Non-pigmented ciliary epithelial cell (primary cell): ENCODE data around the gene HADHB.
"Not testable (repeated sequence)": the region's sequence is repeated elsewhere in the genome, so short reads cannot be mapped to it uniquely, and the experiment has no call there.

Experiments
- DNase-seq: peaks from one replicate; pipeline ENCODE4 v3.0.0-alpha.2; 2010; ENCODE audit warnings: low read depth

The HADHB gene

DNA sequence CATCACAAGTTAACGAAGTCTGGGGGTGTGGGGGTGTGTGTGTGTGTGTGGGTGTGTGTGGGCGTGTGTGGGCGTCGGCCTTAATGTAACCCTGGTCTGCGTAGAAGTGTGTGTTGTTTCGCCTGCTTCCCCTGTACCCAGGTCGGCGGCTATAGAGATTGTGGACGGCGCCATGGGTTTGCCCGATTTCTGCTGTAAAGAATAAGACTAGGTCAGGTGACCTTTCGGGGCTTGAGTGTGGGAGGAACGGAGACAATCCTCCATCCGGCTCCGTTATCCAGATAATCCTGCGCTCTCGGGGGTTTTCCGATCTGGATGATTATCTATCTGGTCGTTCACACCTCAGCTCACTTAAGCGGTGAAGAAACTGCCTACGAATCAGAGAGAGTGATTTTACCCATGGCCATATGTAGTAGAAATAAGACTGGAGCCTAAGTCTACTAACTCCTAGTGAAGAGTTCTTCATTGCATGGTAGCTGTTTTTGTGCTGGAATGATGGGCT is 543 bp downstream of the HADHB start:
- no peak for DNase-seq

DNA sequence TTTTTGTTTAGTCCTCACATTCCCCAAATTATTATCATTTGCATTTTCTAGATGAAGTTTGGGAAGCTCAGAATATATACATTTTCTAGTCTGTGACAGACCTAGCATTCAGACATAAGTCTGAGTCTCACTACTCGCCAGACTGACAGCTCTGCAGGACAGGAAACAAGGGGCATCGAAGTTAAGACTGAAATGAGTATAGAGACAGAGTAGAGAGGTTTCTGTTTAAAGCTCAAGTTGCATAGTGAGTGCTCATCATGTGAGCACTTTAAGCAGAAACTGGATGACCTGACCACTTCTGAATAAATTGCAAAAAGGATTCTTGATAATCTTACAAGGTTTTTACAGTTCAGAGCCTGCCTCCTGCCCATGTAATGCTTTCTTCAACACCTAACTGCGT is 1.1 kb downstream of the HADHB start:
- DNase-seq, result no peak

DNA sequence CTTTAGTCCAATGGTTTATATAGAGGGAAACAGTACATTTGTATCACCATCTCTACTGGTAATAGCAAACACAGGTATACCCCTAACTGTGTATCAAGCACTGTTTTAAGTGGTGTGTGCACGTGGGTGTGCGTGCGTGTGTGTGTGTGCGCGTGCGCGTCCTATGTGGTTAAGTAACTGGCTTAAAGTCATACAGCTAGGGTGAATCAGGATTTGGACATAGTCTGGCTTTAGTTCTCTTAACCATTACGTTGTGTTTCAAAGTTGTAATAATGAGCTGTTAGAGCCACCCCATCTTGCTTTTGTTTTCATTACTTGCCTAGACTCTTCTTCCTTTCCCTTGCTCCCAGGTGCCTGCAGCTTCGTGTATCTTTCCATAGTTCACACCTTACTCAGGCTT is 2.1 kb downstream of the HADHB start:
- DNase-seq, result no peak

DNA sequence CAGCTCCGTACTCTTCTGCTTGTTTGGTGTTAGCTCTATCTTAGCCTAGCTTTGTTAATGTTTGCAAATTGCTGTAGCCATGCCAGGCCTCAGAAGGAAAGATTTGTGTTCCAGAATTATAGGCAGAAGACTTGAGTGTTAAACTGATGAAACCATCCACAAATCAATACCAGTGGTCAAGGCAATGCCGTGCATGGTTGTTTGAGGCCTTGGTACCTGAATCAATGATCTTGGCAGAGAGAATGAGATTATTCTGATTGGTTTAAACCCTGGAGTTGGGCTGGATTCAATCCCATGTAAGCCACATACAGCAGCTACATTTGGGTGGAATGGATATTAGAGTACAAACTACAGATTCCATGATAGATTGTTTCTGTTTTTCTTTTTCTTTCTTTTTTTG is 4.9 kb downstream of the HADHB start:
- DNase-seq, result no peak

DNA sequence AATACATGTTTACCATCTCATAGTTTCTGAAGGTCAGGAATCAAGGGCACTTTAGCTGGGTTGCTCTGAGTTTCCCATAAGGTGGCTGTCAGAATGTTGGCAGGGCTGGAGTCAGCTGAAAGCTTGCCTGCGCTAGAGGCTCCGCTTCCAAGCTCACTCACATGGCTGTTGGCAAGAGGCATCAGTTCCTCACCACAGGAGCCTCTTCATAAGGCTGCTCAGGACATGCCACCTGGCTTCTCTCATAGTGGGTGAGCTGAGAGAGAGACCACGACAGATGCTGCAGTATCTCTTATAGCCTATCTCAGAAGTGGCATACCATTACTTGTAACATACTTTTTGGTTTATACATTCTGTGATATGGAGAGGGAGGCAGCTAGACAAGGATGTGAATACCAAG is 7.2 kb downstream of the HADHB start:
- no peak for DNase-seq

DNA sequence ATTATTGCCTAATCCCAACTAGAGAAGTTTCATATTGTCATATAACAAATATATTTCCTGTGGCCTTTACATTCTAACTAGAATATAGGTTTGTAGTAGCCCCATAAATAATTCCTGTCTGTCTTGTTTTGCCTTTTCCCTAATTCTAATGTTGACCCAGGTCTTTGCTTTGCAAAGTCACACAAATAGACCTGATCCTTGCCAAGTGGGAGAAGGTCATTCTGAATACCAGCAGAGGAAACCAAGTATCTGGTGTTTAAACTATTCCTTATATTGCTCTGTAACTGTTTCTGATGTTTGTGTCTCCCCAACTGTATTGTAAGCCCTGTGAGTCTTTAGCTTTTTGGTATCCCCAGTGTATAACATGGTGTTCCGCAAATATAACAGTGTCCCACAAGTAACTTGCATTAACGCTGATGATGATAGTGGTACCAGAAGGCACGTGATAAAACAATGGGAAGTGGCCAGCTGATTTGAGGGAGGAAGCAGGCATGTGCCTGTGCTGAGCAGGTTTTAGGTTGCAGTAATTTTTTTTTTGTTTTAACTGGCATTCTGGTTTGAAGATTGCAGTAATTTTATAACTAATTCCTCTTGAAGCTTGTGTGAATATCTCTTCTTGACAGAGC is 11.1 kb downstream of the HADHB start:
- no peak for DNase-seq

DNA sequence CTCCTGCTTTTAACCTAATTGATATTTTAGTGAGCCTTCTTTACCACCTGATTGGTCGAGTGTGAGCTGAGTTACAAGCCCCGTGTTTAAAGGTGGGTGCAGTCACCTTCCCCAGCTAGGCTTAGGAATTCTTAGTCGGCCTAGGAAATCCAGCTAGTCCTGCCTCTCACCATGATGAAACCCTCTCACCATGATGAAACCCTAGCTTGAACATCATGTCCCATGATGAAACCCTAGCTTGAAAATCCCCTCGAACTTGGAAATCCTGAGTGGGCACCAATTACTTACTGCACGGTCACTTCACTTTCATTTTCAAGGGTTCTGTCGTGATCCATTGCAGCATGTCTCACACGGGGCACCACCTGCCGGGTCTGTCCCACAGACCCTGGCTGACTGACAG is 14.1 kb downstream of the HADHB start:
- DNase-seq, result not testable (repeated sequence)

DNA sequence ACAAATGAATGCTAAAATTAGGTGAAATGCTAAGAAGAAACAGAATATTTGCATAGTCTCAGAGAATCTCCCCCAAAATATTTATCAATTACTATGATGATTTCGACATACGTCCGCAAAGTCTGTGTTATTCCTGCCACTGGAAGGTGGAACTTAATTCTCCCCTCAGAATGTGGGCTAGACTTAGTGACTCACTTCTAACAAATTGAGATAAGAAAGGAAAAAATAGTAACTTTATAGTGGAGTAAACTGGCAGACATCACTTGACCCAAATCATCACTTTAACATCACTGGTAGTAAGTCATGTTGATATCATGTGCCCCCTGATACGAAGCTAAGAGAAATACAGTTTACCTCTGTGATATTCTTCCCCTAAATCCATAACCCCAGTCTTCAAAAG is 23.5 kb downstream of the HADHB start:
- DNase-seq, result no peak

DNA sequence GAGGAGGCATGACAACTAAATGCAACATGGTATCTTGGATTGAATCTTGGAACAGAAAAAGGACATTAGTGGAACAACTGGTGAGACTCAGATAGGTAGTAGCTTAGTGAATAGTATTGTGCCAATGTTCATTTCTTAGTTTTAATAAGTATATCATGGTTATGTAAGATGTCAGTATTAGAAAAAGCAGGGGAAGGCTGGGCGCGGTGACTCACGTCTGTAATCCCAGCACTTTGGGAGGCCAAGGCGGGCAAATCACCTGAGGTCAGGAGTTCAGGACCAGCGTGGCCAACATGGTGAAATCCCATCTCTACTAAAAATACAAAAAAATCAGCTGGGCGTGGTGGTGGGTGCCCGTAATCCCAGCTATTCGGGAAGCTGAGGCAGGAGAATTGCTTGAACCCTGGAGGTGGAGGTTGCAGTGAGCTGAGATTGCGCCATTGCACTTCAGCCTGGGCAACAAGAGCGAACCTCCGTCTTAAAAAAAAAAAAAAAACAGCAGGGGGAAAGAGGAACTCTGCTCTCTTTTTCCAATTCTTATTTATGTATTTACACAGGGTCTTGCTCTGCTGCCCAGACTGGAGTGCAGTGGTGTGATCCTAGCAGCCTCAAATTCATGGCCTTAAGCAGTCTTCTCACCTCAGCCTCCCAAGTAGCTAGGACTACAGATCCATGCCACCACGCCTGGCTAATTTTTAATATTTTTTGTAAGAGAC is 24.1 kb downstream of the HADHB start:
- DNase-seq, result not testable (repeated sequence)

DNA sequence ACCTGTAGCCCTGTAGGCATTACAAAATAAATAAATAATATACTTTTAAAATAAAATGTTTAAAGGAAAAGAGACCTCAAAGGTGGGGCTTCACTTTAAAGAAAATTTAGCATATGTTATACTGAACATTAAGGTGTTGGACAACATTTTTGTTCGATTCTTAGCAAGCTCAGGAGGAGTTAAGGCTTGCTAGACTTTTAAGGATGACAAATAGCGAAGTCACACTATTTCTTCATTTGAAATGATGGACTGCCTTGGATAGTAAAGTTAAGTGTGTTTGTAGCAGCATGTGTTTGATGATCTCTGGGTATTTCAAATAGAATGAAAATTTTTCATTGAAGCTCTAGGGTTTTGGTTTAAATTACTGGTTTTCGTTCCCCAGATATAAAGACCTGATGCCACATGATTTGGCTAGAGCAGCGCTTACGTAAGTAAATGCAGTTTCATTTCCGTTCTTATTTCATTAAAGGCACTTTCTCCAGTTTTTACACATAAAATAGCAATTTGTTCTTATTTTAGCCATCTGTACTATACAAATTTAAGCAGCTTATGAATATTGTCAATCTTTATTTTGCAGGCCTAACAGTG is 24.9 kb downstream of the HADHB start:
- DNase-seq, result no peak

DNA sequence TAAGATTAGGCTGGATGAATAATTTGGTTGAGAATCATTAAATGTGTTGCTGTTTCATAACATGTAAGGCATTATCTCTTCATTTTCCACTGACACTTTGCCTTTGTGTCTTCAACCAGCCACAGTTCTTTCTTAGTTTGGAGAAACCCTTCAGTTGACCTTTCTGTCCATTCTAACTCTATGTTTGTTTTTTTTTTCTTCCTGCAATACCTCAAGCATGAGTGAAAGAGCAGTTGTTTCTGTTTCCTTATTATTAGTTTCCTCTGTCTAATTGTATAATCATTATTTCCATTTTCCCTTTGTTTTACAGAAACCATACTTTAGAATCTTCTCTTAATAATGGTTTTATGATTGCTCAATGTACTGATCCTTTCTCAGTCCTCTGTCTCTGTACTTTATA is 25.6 kb downstream of the HADHB start:
- no peak for DNase-seq

DNA sequence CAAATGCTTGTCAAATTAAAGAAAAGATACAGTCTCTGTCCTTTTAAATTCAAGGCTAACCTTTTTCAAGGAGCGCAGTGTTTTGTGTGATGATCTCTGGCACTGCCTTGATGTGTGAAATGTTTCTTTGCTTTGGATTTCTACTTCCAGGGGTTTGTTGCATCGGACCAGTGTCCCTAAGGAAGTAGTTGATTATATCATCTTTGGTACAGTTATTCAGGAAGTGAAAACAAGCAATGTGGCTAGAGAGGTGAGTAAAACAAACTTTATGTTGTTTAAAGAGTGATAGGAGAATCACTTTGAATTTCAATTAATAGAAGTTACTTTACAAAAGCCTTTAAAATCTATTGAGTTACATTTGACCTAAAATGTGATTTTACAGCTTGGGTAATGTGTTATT is 28.8 kb downstream of the HADHB start:
- DNase-seq, result no peak

DNA sequence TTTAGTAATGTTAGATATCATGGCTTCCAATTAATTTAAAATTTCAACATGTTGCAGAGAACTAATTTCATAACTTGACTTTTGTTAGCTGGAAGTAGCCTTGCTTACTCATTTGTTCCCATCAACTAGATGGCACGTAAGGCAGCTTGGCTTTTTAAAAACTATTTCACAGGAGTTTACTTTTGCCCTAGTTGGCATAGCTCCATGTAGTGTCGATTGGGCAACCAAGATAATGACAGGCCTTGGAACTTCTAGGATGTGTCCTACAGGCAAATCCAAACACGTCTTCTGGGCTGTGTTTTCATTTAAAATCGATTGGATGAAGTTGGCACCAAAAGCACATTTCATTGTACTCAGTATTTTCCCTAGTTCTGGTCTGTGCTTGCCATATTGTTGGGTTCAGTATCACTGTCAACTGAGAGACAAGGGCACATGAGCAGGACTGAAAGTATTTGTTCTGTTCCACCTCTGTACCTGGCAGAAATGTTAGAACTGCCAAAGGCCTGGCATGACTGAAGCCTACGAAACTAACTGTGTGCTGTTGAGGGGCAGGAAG is 29.4 kb downstream of the HADHB start:
- DNase-seq, result peak; percentile 71

DNA sequence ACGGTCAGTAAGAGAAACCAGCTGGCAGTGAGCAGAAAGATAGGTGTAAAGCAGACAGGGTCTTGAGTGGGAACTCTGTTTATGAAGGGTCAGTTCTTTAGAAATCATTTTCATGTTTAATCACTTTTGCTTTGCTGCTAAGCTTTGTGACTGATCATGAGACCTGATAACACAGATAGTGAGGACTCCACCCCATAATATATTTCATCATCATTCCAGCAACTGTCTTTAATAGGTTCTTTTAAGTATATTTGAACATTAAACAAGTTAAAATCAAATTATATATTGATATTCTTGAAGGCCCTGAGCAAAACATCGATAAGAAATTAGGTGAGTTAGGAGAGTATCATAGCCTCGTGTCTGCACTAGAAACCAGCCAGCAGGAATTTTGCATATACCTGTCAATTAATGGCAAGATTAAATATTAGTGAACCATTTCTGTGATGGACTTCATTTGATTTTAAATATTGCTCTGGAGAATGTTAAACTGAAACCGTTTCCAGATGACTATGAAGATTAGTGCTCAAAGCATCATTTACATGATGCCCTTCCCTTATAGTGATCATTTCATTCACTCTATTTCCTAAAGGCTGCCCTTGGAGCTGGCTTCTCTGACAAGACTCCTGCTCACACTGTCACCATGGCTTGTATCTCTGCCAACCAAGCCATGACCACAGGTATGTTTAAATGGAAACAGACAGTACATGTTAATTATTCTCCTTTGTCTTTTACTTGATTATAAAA is 31.9 kb downstream of the HADHB start:
- no peak for DNase-seq

DNA sequence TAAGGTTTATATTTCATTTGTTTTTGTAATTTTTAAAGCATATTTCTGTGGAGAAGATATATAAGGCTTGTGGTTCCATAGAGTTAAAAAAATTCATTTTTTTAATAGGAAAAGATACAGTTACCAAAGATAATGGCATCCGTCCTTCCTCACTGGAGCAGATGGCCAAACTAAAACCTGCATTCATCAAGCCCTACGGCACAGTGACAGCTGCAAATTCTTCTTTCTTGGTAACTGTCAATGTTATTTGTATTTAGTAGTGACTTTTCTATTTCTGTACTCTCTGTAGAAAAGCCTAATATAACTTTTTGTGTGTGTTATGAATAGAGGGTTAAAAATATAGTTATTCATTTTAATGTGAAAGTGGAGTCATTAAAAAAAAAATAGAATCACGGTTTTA is 35.1 kb downstream of the HADHB start:
- no peak for DNase-seq

DNA sequence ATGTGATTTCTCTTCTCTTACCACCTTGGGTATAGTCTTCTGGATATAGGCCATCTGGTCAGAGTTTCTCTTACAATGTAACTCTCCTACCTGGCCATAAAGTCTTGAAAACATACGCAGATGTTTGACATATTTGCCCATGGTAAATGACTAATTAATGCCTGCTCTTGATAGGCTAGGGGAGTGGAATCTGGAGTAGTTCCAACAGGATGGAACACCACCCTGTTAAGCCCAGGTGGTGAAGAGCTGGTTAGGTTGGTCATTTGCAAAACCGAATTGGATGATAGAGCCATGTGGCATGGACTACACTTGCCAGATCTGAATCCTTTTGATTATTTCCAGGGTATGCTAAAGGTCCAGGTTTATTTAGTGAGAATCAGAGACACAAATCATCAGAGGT is 36.5 kb downstream of the HADHB start:
- DNase-seq, result no peak

DNA sequence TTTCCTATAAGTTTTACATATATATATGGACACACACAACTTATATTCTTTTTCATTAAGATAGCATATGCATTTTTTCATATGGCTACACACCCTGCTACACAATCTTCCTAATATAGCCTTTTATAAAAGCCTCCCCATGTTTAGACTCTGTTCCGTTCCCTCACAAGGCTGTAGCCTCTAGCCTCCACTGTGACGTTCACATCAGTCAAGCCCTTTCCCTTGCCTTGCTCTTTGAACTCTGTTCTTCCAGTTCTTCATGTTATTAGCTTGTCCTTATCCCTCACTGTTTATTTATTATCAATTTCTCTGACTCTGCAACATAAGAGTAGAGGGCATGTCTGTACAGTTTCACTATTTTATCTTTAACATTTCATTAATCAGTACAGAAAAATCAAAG is 38.9 kb downstream of the HADHB start:
- no peak for DNase-seq

DNA sequence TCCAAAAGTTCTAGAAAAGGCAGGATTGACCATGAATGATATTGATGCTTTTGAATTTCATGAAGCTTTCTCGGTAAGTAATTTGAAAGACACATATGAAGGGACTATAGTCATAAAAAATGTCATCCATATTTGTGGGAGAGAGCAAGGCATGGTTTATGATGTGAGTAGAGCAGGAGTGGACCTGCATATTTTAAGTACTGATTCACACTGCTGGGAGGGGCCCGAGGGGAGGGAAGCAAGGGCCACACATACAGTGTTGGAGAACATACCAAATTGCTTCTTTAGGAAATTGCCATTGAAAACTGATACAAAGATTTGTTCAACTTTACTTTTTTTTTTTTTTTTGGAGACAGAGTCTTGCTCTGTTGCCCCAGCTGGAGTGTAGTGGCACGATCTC is 39.4 kb downstream of the HADHB start:
- DNase-seq, result peak; percentile 15

DNA sequence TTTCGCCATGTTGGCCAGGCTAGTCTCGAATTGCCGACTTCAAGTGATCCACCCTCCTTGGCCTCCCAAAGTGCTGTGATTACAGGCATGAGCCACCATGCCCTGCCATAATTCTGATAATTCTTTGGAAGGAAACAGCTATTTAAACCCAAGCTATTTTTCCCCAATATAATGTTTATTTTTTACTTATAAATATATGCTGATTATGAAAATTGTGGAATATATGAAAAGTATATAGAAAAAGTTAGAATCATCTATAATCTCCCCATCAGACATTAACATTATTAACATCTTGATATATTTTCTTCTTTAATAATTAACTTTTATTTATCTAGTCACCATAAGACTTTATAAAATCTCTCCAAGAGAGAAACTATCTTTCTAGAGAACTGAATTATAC is 41.2 kb downstream of the HADHB start:
- DNase-seq, result no peak

DNA sequence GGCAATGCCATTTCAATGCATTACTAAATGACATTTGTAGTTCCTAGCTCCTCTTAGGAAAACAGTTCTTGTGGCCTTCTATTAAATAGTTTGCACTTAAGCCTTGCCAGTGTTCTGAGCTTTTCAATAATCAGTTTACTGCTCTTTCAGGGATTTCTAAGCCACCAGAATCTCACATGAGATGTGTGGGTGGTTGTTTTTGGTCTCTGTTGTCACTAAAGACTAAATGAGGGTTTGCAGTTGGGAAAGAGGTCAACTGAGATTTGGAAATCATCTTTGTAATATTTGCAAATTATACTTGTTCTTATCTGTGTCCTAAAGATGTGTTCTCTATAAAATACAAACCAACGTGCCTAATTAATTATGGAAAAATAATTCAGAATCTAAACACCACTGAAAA is 45.3 kb downstream of the HADHB start:
- DNase-seq, result no peak

DNA sequence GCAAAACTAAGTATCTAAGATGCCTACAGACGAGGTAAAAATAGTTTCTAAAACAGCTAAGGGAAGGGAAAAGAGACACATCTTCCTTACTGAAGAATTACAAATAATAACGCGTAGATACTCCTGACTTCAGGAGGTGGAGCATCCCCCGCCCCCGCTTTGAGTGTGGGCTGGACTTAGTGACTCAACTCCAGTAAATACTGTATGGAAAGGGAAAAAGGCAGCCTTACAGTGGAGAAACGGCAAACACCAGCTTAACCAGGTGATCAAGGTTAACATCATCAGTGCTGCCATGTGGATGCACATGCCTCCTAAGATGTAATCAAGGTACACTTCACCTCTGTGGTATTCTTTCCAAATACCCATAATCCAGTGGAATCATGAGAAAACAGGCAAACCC is 47.9 kb downstream of the HADHB start:
- peak; percentile 8 for DNase-seq

DNA sequence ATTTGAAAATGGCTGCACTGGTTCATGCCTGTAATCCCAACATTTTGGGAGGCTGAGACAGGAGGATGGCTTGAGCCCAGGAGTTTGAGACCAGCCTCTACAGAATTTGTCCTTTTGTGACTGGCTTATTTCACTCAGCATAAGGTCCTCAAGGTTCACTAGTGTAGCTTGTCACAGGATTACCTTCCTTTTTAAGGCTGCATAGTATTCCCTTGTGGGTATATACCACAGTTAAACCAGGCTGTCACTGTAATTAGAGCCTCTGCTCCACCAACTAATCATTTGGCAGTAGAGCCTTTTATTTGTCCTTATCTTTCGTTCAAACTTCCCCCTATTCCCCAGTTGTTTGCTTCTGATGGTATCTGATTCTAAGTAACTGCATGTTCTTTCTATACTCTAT is 50.8 kb downstream of the HADHB start:
- DNase-seq, result no peak

DNA sequence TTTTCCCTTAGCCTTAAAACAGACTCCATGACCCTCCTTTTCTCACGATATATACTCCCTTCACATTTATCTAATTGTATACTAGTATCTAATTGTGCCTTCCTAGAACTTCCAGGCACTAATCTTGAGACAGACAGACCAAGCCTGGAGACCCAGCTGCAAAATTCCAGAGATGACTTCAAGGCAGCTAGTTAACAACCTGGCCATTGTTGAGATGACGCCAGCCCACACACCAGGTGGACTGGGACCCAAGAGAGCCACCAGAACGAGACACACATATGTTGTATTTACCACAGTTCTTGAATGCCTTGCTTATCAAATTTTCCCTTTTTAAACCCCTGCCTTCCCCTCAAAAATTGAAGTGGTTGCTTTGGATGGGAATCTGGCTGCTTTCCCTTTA is 52.3 kb downstream of the HADHB start:
- DNase-seq, result no peak
